ENCODE results near the gene ATF6. TPM values are rescaled to one million over a fixed set of nuclear protein-coding genes. Genes with fewer than 3 reads are reported as not detected.

The ATF6 gene
- total RNA-seq, 2 donors from 2014 or later, result 14.4 to 19.8 TPM

DNA sequence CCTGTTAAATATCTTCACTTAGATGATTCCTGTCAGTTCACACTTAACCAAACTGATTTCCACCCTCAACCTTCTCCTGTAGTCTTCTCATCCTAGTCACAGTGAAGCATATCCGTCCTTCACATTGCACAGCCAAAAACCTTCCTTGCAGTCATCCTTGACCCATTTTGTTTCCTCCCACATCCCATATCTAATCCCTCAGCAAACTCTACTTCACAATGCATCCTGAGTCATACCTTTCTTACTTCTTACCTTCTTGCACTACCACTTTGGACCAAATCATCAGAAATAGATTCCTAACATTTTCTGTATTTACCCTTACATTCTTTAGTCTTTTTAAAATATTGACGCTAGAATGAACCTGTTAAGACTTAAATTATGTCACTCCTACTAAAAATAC, 170.7 kb downstream of the ATF6 start:
- H3K9me3 ChIP-seq (ENCODE audit: control insufficient read depth, low read length), result no peaks in the 10 kb centered on the region
- no peak overlapping the region for H3K27ac ChIP-seq (ENCODE audit: low read depth, low read length)
- H3K36me3 ChIP-seq (ENCODE audit: control insufficient read depth, insufficient read depth, low read length), result no peaks in the 10 kb centered on the region
- no peak overlapping the region for H3K4me3 ChIP-seq (ENCODE audit: low read length)
- Mint-ChIP-seq H3K4me3 (no peak overlapping the region), H3K4me1 (peaks cover 4% of the 10 kb centered on the region), H3K36me3 (ENCODE audit: low read depth) (peaks cover 3% of the 10 kb centered on the region), H3K27me3 (ENCODE audit: insufficient read depth) (no peaks in the 10 kb centered on the region), H3K27ac (no peak overlapping the region), H3K9me3 (no peaks in the 10 kb centered on the region)
- no peaks in the 10 kb centered on the region for H3K4me1 ChIP-seq (ENCODE audit: control insufficient read depth, insufficient read depth, low read length)
- no peaks in the 10 kb centered on the region for H3K27me3 ChIP-seq (ENCODE audit: control insufficient read depth, insufficient read depth, low read length, poor library complexity, severe bottlenecking)
- H3K9ac ChIP-seq (ENCODE audit: extremely low read depth, low read length, poor library complexity, severe bottlenecking), result no peak overlapping the region
- no peak for DNase-seq
- WGBS, 2 experiments (ENCODE audit: insufficient coverage in 1 of 2, insufficient read length in 1 of 2), result 92 to 100% methylated on average over 1 to 2 of the region's 2 CpGs
- TF ChIP-seq CTCF (conservative IDR thresholded peaks at IDR 0.05), result no peak

DNA sequence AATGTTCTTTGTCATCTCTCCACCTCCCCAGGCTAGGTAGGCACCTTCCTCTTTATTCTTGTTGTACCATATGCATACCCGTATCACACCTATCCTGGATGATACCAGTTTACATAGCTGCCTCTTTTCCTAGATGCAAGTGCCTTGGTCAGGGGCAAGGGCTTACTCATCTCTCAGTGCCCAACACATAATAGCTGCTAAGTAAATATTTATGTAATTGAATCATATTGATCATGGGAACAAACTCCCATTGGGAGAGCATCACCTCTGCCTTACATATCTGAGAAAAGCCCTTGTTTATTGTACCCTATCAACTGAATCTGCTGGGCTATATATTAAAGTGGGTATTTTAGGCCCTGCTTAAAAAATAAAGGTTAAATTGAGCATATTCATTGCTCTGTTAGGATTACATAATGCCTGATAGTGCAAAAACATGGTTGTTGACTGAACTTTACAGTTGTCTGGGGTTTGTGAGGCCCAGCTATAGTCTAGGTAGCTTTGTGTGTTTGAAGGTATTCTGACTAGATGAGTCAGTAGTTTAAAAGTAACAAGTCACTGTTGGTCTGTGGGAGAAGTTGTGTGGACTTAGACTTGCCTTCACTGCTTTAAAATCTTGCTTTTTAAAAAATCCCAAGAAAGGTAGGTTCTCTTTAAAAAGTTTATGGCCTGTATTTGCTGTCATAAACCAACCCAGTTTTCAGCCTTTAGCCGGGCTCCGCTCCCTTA, 174.9 kb downstream of the ATF6 start:
- no peak overlapping the region for H3K9ac ChIP-seq (ENCODE audit: extremely low read depth, low read length, poor library complexity, severe bottlenecking)
- 73 to 83% methylated on average over 3 of the region's 3 CpGs for WGBS, 2 experiments (ENCODE audit: insufficient coverage in 1 of 2, insufficient read length in 1 of 2)

DNA sequence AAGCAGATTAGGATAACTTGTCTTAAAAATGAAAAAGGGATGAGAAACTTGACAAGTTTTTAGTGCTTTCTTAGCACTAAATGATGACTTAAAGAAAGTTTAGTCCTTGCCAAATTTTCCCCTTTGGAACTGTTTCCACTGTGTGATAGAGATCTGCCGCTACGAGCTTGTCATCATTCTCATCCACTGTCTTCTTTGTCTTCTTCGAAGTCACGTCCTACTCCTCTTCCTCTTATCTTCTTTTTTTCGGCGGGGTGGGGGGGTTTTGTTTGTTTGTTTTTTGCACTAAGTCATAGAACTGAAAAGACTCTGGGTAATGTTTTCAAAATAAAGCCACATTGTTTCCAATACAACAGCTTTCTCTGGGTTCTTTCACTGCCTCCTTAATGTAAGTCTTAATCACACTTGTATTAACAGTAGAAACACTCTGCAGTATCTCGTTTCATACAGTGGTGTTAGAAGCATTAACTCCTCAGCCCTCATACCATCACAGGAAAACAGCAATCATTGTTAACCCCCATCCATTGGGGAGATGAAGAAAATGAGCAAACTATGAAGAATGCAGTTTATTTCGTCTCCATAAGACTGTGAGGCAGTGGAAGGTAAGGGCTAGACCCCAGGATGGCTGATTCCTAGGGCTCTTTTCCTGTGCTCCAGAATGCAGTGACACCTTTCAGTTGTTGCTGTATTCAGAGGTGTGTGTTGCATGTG, 175.8 kb downstream of the ATF6 start:
- 83 to 91% methylated on average over 2 to 6 of the region's 8 CpGs for WGBS, 2 experiments (ENCODE audit: insufficient coverage in 1 of 2, insufficient read length in 1 of 2)
- Histone ChIP-seq H3K4me1 (ENCODE audit: control insufficient read depth, insufficient read depth, low read length) (peaks cover 16% of the 10 kb centered on the region), H3K4me3 (ENCODE audit: low read length) (no peak overlapping the region), H3K9ac (ENCODE audit: extremely low read depth, low read length, poor library complexity, severe bottlenecking) (no peak overlapping the region), H3K27ac (ENCODE audit: low read depth, low read length) (no peak overlapping the region), H3K36me3 (ENCODE audit: control insufficient read depth, insufficient read depth, low read length) (no peaks in the 10 kb centered on the region), H3K9me3 (ENCODE audit: control insufficient read depth, low read length) (no peaks in the 10 kb centered on the region), H3K27me3 (ENCODE audit: control insufficient read depth, insufficient read depth, low read length, poor library complexity, severe bottlenecking) (no peaks in the 10 kb centered on the region)
- Mint-ChIP-seq H3K27me3 (ENCODE audit: insufficient read depth) (no peaks in the 10 kb centered on the region), H3K4me1 (peaks cover 27% of the 10 kb centered on the region), H3K9me3 (peaks cover under 1% of the 10 kb centered on the region), H3K27ac (no peak overlapping the region), H3K4me3 (no peak overlapping the region), H3K36me3 (ENCODE audit: low read depth) (peaks cover under 1% of the 10 kb centered on the region)
- no peak for DNase-seq
- no peak for TF ChIP-seq CTCF (conservative IDR thresholded peaks at IDR 0.05)

More for the DNA sequence above, 174.9 kb downstream of the ATF6 start:
- no peak for DNase-seq
- no peaks in the 10 kb centered on the region for H3K27me3 ChIP-seq (ENCODE audit: control insufficient read depth, insufficient read depth, low read length, poor library complexity, severe bottlenecking)
- no peaks in the 10 kb centered on the region for H3K36me3 ChIP-seq (ENCODE audit: control insufficient read depth, insufficient read depth, low read length)
- no peak overlapping the region for H3K4me3 ChIP-seq (ENCODE audit: low read length)
- no peaks in the 10 kb centered on the region for H3K9me3 Mint-ChIP-seq
- no peak for TF ChIP-seq CTCF (conservative IDR thresholded peaks at IDR 0.05)
- no peaks in the 10 kb centered on the region for H3K9me3 ChIP-seq (ENCODE audit: control insufficient read depth, low read length)
- no peaks in the 10 kb centered on the region for H3K27me3 Mint-ChIP-seq (ENCODE audit: insufficient read depth)
- H3K36me3 Mint-ChIP-seq (ENCODE audit: low read depth), result peaks cover 3% of the 10 kb centered on the region
- H3K4me3 Mint-ChIP-seq, result no peak overlapping the region
- no peak overlapping the region for H3K27ac ChIP-seq (ENCODE audit: low read depth, low read length)
- no peak overlapping the region for H3K27ac Mint-ChIP-seq
- H3K4me1 Mint-ChIP-seq, result peaks cover 20% of the 10 kb centered on the region
- peaks cover 9% of the 10 kb centered on the region for H3K4me1 ChIP-seq (ENCODE audit: control insufficient read depth, insufficient read depth, low read length)
